ENCODE data around the gene SLC25A21.

- TF ChIP-seq POLR2AphosphoS5 (IDR thresholded peaks at IDR 0.05; ENCODE audit: borderline replicate concordance, low read depth, low read length) = no peak
- no peak for TF ChIP-seq EZH2 (IDR thresholded peaks at IDR 0.05)
These were observed 186.0 kb downstream of the SLC25A21 start for GRCh38 chr14:36986407-36986806.

Measured in SK-N-MC (cell line).